ENCODE measurements around the gene SNX9.
"Not testable (repeated sequence)": the region's sequence is repeated elsewhere in the genome, so short reads cannot be mapped to it uniquely, and the experiment has no call there.

The SNX9 gene

GRCh38 chr6:157790548-157791160 lies 32.4 kb upstream of the SNX9 start:
- DNase-seq (ENCODE audit: low spot score), result no peak
- TF ChIP-seq CTCF (IDR thresholded peaks at IDR 0.05; ENCODE audit: extremely low read depth, missing control alignments), result no peak

- no peak for TF ChIP-seq CTCF (IDR thresholded peaks at IDR 0.05; ENCODE audit: extremely low read depth, missing control alignments)
- no peak for DNase-seq (ENCODE audit: low spot score)
These were observed 31.6 kb upstream of the SNX9 start for GRCh38 chr6:157791450-157791849.

- no peak for TF ChIP-seq CTCF (IDR thresholded peaks at IDR 0.05; ENCODE audit: extremely low read depth, missing control alignments)
- DNase-seq (ENCODE audit: low spot score), result no peak
These were observed 30.4 kb upstream of the SNX9 start for GRCh38 chr6:157792671-157793070.

- not testable (repeated sequence) for DNase-seq (ENCODE audit: low spot score)
These were observed 29.0 kb upstream of the SNX9 start for GRCh38 chr6:157794012-157794411.

GRCh38 chr6:157795841-157796240 lies 27.2 kb upstream of the SNX9 start:
- DNase-seq (ENCODE audit: low spot score), result no peak
- TF ChIP-seq CTCF (IDR thresholded peaks at IDR 0.05; ENCODE audit: extremely low read depth, missing control alignments), result no peak

GRCh38 chr6:157798851-157799250 lies 24.2 kb upstream of the SNX9 start:
- no peak for TF ChIP-seq CTCF (IDR thresholded peaks at IDR 0.05; ENCODE audit: extremely low read depth, missing control alignments)
- no peak for DNase-seq (ENCODE audit: low spot score)

GRCh38 chr6:157799561-157799960 lies 23.5 kb upstream of the SNX9 start:
- not testable (repeated sequence) for DNase-seq (ENCODE audit: low spot score)

GRCh38 chr6:157800420-157801237 lies 22.4 kb upstream of the SNX9 start:
- peak; percentile 61 for DNase-seq (ENCODE audit: low spot score)
- no peak for TF ChIP-seq CTCF (IDR thresholded peaks at IDR 0.05; ENCODE audit: extremely low read depth, missing control alignments)
